HFFc6 (cell line): ENCODE data around the gene TMEM107. TPM values are rescaled to one million over a fixed set of nuclear protein-coding genes. Genes with fewer than 3 reads are reported as not detected.
A peak's percentile ranks its signal among the peaks of the same experiment; 100 is the strongest.

Source experiments
- DNase-seq: peaks from one replicate; pipeline ENCODE4 v3.0.0-alpha.2; 2018
- H3K27ac Mint-ChIP-seq: 2 replicates; pipeline ENCODE4 v1.8.0; 2020; ENCODE audit warnings: mild to moderate bottlenecking, mixed read lengths
- H3K27me3 Mint-ChIP-seq: 2 replicates; pipeline ENCODE4 v1.8.0; 2021; ENCODE audit warnings: mild to moderate bottlenecking, moderate library complexity, mixed read lengths; ENCODE audit not compliant: insufficient read depth
- H3K36me3 Mint-ChIP-seq: 2 replicates; pipeline ENCODE4 v1.8.0; 2021; ENCODE audit warnings: low read depth, mixed read lengths
- H3K4me1 Mint-ChIP-seq: 2 replicates; pipeline ENCODE4 v1.8.0; 2020; ENCODE audit warnings: low read depth, mixed read lengths
- H3K4me3 Mint-ChIP-seq: 2 replicates; pipeline ENCODE4 v1.8.0; 2020; ENCODE audit warnings: mild to moderate bottlenecking, moderate library complexity, mixed read lengths
- H3K9me3 Mint-ChIP-seq: 2 replicates; pipeline ENCODE4 v1.8.0; 2020; ENCODE audit warnings: mild to moderate bottlenecking, mixed read lengths
- total RNA-seq, 6 experiments: library from RNA; stranded (reverse); fragmentation: NEBNext Ultra II Directional; extraction: Animal tissue kit (Norgen Biotek cat#: 25700); gene quantifications; 2 replicates in 1 of 6; 3 replicates in 5 of 6; pipeline ENCODE4 v1.2.3, GENCODE V29; 2021
- TF ChIP-seq, protein P1 (sequence below): fragments of 200-600 bp; sonication (generic); IDR thresholded peaks from 2 replicates; pipeline ENCODE4 v1.5.0; 2021; ENCODE audit warnings: antibody characterized with exemption, mild to moderate bottlenecking

The TMEM107 gene
- total RNA-seq, 6 experiments from 2014 or later, result 13.8 to 18.8 (median 17.5) TPM

DNA sequence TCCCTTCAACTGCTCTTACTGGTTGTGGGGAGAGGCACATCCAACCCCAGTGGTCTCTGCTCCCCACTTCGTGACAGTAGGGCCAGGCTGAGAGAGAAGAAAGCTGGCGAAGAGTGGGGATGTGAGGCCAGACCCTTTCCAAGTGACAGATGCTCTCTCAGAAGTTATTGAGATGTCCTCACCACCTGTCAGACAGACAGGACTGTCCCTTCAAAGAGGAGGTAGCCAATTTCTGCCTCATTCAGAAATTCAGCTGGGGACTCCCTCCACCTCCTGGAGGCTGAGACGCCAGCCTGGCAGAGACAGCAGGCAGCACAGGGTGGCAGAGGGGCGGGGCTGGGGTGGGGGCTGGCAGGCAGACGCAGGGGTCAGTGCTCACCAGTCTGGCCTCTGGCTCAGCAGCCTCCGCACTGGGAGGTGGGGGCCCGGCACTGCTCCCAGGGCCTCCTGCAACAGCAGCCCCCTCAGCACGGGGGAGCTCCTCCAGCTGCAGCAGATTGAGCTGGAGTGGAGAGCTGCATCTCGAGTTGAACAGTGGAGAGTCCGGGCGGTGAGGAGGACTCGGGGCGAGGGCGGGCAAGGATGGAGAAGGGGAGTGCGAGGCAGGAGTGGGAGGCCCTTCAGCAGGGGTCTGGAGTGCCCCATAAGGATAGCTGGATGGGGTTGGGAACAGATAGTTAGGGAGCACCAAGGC lies 33.1 kb downstream of the TMEM107 start:
- Mint-ChIP-seq H3K9me3 (no peaks in the 10 kb centered on the region), H3K4me1 (no peaks in the 10 kb centered on the region), H3K27ac (no peak overlapping the region)

DNA sequence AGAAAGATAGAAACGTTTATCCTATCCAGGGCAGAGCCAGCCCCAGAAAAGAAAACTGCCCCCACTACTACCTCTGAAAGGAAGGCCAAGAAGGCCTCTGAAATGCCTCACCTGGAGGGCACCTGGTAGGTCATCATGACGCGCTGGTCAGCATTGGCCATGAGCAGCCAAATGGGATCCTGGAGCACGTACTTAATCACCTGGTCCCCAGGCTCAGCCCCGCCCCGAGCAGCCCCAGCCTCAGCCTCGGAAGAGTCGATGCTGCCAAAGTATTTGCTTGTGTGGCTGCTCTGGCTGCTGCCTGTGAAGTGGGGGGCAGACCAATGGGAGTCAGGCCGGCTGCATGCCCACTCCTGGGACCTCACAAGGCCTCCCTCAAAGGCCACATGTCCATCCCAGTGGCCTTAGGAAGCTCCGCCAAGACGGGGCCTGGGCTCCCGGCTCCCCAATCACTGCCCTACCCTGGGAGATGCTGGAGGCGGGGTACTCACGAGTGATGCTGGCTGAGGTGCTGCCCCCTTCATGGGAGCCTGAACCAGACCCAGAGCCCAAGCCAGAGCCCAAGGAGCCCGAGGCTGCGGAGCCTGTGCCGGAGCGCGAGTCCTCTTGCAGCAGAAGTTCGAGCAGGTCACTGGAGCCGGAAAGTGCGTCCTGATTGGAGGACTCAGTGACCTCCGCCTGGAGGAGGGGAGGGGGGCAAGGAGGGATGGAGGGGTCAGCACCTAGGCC lies 33.9 kb downstream of the TMEM107 start:
- Mint-ChIP-seq H3K36me3 (peaks cover 16% of the 10 kb centered on the region), H3K9me3 (no peaks in the 10 kb centered on the region), H3K27me3 (peaks cover 24% of the 10 kb centered on the region), H3K27ac (no peak overlapping the region), H3K4me3 (no peak overlapping the region), H3K4me1 (no peaks in the 10 kb centered on the region)
- no peak for DNase-seq
- TF ChIP-seq, protein P1, sequence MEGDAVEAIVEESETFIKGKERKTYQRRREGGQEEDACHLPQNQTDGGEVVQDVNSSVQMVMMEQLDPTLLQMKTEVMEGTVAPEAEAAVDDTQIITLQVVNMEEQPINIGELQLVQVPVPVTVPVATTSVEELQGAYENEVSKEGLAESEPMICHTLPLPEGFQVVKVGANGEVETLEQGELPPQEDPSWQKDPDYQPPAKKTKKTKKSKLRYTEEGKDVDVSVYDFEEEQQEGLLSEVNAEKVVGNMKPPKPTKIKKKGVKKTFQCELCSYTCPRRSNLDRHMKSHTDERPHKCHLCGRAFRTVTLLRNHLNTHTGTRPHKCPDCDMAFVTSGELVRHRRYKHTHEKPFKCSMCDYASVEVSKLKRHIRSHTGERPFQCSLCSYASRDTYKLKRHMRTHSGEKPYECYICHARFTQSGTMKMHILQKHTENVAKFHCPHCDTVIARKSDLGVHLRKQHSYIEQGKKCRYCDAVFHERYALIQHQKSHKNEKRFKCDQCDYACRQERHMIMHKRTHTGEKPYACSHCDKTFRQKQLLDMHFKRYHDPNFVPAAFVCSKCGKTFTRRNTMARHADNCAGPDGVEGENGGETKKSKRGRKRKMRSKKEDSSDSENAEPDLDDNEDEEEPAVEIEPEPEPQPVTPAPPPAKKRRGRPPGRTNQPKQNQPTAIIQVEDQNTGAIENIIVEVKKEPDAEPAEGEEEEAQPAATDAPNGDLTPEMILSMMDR, result no peak

More for the DNA sequence above, 33.1 kb downstream of the TMEM107 start:
- TF ChIP-seq, protein P1, result no peak
- H3K4me3 Mint-ChIP-seq, result no peak overlapping the region
- no peak for DNase-seq
- peaks cover 20% of the 10 kb centered on the region for H3K36me3 Mint-ChIP-seq
- peaks cover 29% of the 10 kb centered on the region for H3K27me3 Mint-ChIP-seq

DNA sequence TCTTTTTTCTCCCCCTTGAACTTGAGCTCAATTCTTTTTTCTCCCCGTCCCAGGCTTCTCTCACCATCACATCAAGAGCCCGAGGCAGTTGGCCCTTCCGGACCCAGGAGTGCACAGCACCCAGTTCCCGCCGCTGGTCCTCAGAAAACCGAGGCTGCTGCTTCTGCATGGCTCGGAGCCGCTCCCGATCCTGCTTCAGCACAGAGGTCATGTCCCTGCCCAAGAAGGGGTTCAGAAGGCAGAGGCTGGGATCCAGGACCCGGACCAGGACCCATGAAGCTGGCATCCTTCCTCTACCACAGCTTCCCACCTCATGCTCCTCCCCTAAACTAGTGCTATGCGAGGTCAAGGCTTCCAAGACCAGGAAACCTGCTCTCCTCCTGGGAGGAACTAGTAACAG lies 34.4 kb downstream of the TMEM107 start:
- Mint-ChIP-seq H3K4me3 (peak overlapping the region; percentile 24; the same call in 1 of the 2 replicates), H3K27me3 (peaks cover 24% of the 10 kb centered on the region), H3K9me3 (no peaks in the 10 kb centered on the region), H3K36me3 (peaks cover 13% of the 10 kb centered on the region), H3K27ac (no peak overlapping the region), H3K4me1 (no peaks in the 10 kb centered on the region)
- TF ChIP-seq, protein P1, result no peak
- no peak for DNase-seq

DNA sequence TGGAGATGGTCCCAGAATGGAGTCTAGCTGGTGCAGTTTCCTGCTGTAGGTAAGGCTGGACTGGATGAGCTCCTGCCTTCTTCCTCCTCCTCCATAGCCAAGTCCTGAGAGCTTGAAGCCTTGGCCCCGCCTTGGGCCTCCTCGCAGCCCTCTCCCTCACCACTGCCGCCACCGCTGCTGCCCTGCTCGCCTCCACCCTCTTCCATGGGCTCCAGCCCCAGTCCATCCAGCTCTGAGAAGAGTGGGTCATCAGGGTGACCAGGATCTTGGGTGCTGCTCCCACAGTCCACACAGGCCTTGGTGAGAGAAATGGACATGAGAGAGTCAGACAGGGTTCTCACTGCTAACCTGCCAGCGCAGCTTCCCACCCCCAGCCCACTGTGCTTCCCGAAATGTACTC lies 35.1 kb downstream of the TMEM107 start:
- H3K27ac Mint-ChIP-seq, result no peak overlapping the region
- no peak for DNase-seq
- TF ChIP-seq, protein P1, result no peak
- H3K4me3 Mint-ChIP-seq, result no peak overlapping the region; the same call in 1 of the 2 replicates
- no peaks in the 10 kb centered on the region for H3K9me3 Mint-ChIP-seq
- H3K4me1 Mint-ChIP-seq, result no peaks in the 10 kb centered on the region
- H3K27me3 Mint-ChIP-seq, result peaks cover 24% of the 10 kb centered on the region
- H3K36me3 Mint-ChIP-seq, result peaks cover 6% of the 10 kb centered on the region; the same call in 1 of the 2 replicates

DNA sequence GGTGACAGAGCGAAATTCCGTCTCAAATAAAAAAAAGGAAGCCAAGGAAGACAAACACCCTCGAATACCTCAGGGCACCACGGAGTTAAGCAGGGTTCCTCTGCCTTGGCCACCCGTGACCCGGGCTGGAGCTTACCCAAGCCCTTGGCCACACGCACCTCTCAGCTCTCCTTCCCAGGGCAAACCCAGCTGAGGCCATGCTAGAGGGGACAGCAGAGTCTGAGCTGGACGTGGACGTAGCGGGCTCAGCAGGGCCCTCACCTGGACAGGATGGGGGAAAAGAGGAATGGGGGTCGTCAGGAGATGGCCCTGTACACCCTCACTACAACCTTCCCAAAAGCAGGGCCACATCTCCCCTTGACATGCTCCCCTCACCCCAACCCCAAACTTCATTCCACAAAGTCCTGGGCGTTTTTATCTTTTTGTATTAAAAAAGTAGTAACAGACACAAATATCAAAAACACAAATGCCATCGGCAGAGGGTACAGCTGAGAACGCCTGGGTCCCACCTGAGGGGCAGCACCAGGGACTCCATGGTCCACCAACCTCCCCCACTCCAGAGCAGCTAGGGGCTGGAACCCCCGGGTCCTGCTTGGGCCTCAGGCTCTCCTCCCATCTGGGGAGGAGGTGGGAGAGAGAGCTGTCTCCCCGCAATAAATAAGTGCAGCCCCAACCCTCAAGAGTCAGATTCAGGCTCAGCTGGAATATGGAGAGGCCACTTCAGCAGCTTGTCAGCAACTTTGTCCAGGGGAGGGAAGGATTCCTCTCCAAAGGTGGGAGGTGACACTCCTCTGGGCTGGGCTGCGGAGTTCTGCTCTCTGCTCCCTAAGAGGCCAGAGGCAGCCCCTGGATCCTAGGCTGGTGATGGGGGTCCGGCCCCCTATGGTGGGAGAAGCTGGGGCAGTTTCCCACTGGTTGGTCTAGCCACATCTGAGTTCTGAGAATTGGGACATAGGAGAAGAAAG lies 35.8 kb downstream of the TMEM107 start:
- peaks cover 5% of the 10 kb centered on the region; the same call in 1 of the 2 replicates for H3K36me3 Mint-ChIP-seq
- H3K27me3 Mint-ChIP-seq, result peaks cover 24% of the 10 kb centered on the region
- DNase-seq, result no peak
- H3K27ac Mint-ChIP-seq, result no peak overlapping the region
- H3K9me3 Mint-ChIP-seq, result no peaks in the 10 kb centered on the region
- TF ChIP-seq, protein P1, result no peak
- no peaks in the 10 kb centered on the region for H3K4me1 Mint-ChIP-seq
- no peak overlapping the region for H3K4me3 Mint-ChIP-seq
